HEK293 (cell line): ENCODE measurements around the gene PPP1R18.

Experiments
- GLIS1 ChIP-seq: fragments of 450-650 bp; formaldehyde crosslinking; IDR thresholded peaks from 2 replicates; pipeline ENCODE4 v1.5.1; 2016; ENCODE audit warnings: missing biosample characterization, missing genetic modification characterization
- KLF10 ChIP-seq: fragments of 450-650 bp; IDR thresholded peaks from 2 replicates; pipeline ENCODE4 v1.5.1; 2018; ENCODE audit warnings: missing biosample characterization, mild to moderate bottlenecking, missing genetic modification characterization
- KLF8 ChIP-seq: fragments of 450-650 bp; formaldehyde crosslinking; IDR thresholded peaks from 2 replicates; pipeline ENCODE4 v1.5.1; 2016; ENCODE audit warnings: missing biosample characterization, missing genetic modification characterization
- KLF9 ChIP-seq: fragments of 450-650 bp; formaldehyde crosslinking; IDR thresholded peaks from 2 replicates; pipeline ENCODE4 v1.5.1; 2016; ENCODE audit warnings: missing biosample characterization, missing genetic modification characterization, low read depth
- PRDM1 ChIP-seq: fragments of 450-650 bp; formaldehyde crosslinking; IDR thresholded peaks from 2 replicates; pipeline ENCODE4; 2016; ENCODE audit warnings: missing biosample characterization, missing genetic modification characterization
- PRDM2 ChIP-seq: fragments of 450-650 bp; formaldehyde crosslinking; IDR thresholded peaks from 2 replicates; pipeline ENCODE4 v1.5.1; 2016; ENCODE audit warnings: missing biosample characterization, missing genetic modification characterization, borderline replicate concordance
- SP3 ChIP-seq: fragments of 450-650 bp; formaldehyde crosslinking; IDR thresholded peaks from 2 replicates; pipeline ENCODE4 v1.5.1; 2016; ENCODE audit warnings: missing biosample characterization, missing genetic modification characterization
- ZBTB20 ChIP-seq: fragments of 450-650 bp; formaldehyde crosslinking; IDR thresholded peaks from 2 replicates; pipeline ENCODE4 v1.5.1; 2016; ENCODE audit warnings: missing biosample characterization, missing genetic modification characterization
- ZBTB26 ChIP-seq: fragments of 450-650 bp; formaldehyde crosslinking; optimal IDR thresholded peaks from 2 replicates; pipeline ENCODE3; 2016; ENCODE audit warnings: missing biosample characterization, mild to moderate bottlenecking, missing genetic modification characterization
- ZBTB7A ChIP-seq: fragments of 450-650 bp; formaldehyde crosslinking; IDR thresholded peaks from 2 replicates; pipeline ENCODE4 v1.5.1; 2016; ENCODE audit warnings: low read depth, missing biosample characterization, missing genetic modification characterization
- ZFHX2 ChIP-seq: fragments of 450-650 bp; formaldehyde crosslinking; conservative IDR thresholded peaks from 2 replicates; pipeline ENCODE4 v1.5.1; 2016; ENCODE audit warnings: missing biosample characterization, missing genetic modification characterization
- ZIC2 ChIP-seq: fragments of 450-650 bp; formaldehyde crosslinking; IDR thresholded peaks from 2 replicates; pipeline ENCODE4 v1.5.1; 2016; ENCODE audit warnings: missing biosample characterization, missing genetic modification characterization
- ZNF16 ChIP-seq: fragments of 450-650 bp; formaldehyde crosslinking; IDR thresholded peaks from 2 replicates; pipeline ENCODE4 v1.5.1; 2016; ENCODE audit warnings: low read depth, missing biosample characterization, missing genetic modification characterization
- ZNF19 ChIP-seq: fragments of 450-650 bp; formaldehyde crosslinking; IDR thresholded peaks from 2 replicates; pipeline ENCODE4; 2016; ENCODE audit warnings: missing biosample characterization, missing genetic modification characterization, low read depth
- ZNF335 ChIP-seq: fragments of 450-650 bp; formaldehyde crosslinking; conservative IDR thresholded peaks from 2 replicates; pipeline ENCODE4 v1.5.1; 2016; ENCODE audit warnings: missing biosample characterization, missing genetic modification characterization
- ZNF600 ChIP-seq: fragments of 450-650 bp; formaldehyde crosslinking; IDR thresholded peaks from 2 replicates; pipeline ENCODE4 v1.5.1; 2016; ENCODE audit warnings: missing biosample characterization, missing genetic modification characterization
- ZNF629 ChIP-seq: fragments of 450-650 bp; formaldehyde crosslinking; IDR thresholded peaks from 2 replicates; pipeline ENCODE4 v1.5.1; 2017; ENCODE audit warnings: missing biosample characterization, missing genetic modification characterization
- ZSCAN4 ChIP-seq: fragments of 450-650 bp; formaldehyde crosslinking; IDR thresholded peaks from 2 replicates; pipeline ENCODE4 v1.5.1; 2017; ENCODE audit warnings: missing biosample characterization, missing genetic modification characterization
- TF ChIP-seq, protein P1 (sequence below): fragments of 450-650 bp; formaldehyde crosslinking; IDR thresholded peaks from 2 replicates; pipeline ENCODE4 v1.5.1; 2017; ENCODE audit warnings: missing biosample characterization, missing genetic modification characterization

The PPP1R18 gene

DNA sequence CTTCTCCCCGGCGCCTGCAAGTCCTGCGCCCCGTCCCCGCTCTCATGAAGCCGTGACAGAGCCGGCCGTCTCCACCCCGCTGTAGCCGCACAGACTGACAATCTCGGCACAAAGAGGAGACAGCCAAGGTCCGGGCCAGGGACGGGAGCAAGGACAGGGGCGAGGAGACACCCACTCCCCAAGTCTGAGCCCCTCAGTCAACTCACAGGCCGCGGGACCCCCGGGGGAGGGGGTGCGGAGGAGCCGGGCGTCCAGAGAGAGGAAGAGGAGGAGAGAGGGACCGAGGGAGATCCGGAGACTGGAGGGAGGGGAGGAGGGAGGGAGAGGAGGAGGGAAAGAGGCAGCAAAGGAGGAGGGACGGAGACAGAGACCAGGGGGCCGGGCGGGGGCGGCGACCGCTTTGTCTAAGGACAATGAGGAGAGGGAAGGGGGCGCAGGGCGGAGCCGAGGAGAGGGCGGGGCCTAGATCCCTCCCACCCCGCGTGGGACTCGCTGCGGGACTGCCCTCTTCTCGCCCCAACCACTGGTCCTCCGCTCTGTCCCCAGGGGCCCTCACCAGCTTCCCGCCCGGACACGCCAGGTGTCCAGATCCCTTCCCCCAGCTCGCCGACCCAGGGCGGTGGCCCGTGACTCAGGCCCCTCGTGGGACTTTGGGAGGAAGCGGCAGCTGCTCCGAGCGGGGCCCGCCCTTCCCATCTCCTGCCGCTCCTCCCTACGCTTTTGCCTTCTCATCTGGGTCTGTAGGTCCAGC, 638 bp upstream of the PPP1R18 start (continued):
- TF ChIP-seq PRDM2 (no peak), KLF9 (tag by site-specific recombination) (peak; percentile 84), ZFHX2 (tag by site-specific recombination) (peak; percentile 91), KLF8 (tag by site-specific recombination) (peak; percentile 94), ZIC2 (tag by site-specific recombination) (peak; percentile 97), PRDM1 (peak; percentile 37; the same call in 1 of the 2 replicates), ZNF335 (tag by site-specific recombination) (peak; percentile 95), ZNF16 (no peak), ZBTB20 (tag by site-specific recombination) (0 out of 2 replicates have a peak, but pooled peaks have one; percentile 49), ZNF19 (tag by site-specific recombination) (no peak), SP3 (tag by site-specific recombination) (peak; percentile 99), GLIS1 (tag by site-specific recombination) (peak; percentile 84), ZBTB7A (tag by site-specific recombination) (peak; percentile 12; the same call in 1 of the 2 replicates), ZNF629 (tag by site-specific recombination) (peak; percentile 63), KLF10 (tag by site-specific recombination) (peak; percentile 90), ZBTB26 (peak; percentile 64), ZNF600 (tag by site-specific recombination) (peak; percentile 65; the same call in 1 of the 2 replicates), ZSCAN4 (peak; percentile 46; the same call in 1 of the 2 replicates)
- TF ChIP-seq, protein P1, sequence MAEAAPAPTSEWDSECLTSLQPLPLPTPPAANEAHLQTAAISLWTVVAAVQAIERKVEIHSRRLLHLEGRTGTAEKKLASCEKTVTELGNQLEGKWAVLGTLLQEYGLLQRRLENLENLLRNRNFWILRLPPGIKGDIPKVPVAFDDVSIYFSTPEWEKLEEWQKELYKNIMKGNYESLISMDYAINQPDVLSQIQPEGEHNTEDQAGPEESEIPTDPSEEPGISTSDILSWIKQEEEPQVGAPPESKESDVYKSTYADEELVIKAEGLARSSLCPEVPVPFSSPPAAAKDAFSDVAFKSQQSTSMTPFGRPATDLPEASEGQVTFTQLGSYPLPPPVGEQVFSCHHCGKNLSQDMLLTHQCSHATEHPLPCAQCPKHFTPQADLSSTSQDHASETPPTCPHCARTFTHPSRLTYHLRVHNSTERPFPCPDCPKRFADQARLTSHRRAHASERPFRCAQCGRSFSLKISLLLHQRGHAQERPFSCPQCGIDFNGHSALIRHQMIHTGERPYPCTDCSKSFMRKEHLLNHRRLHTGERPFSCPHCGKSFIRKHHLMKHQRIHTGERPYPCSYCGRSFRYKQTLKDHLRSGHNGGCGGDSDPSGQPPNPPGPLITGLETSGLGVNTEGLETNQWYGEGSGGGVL (tag by site-specific recombination), result peak; percentile 98
- TF ChIP-seq, all 188 proteins: peak for 58
